Measurements from ENCODE around the gene HSPA2. TPM values are rescaled to one million over a fixed set of nuclear protein-coding genes. Genes with fewer than 3 reads are reported as not detected.

Gene HSPA2
- total RNA-seq (2022; extraction: Qiagen RNA extraction) = 29.4 to 35.3 TPM (median 35.1 TPM) in 5 replicates

GRCh38 chr14:64540208-64541202, at the start of gene HSPA2:
TSS of gene HSPA2 (plus strand) at chr14:64540741. CDS start at chr14:64540850, 109 bp downstream.

GRCh38 chr14:64503434-64504309, 36.9 kb upstream of the HSPA2 start, which contains the start of gene ZBTB25:
TSS of gene ZBTB25 (minus strand) at chr14:64503838. CDS start at chr14:64490533, 13,305 bp downstream.

GRCh38 chr14:64504310-64504896, 36.1 kb upstream of the HSPA2 start, which contains the start of gene ZBTB1:
TSS of gene ZBTB1 (plus strand) at chr14:64504770. CDS start at chr14:64521505, 16,735 bp downstream.

GRCh38 chr14:64549791-64550620, 9.5 kb downstream of the HSPA2 start, which contains the start of gene PPP1R36:
TSS of gene PPP1R36 (plus strand) at chr14:64549961. CDS start at chr14:64549998, 37 bp downstream.

Other genes starting within 250 kb of the HSPA2 start
- gene ESR2, start 246.4 kb upstream of the HSPA2 start, total RNA-seq (2022; extraction: Qiagen RNA extraction) = 0.06 to 0.15 TPM (median 0.09 TPM) in 5 replicates
- gene MTHFD1, start 152.4 kb upstream of the HSPA2 start, total RNA-seq (2022; extraction: Qiagen RNA extraction) = 106 to 134 TPM (median 108 TPM) in 5 replicates
- 0.29 to 0.48 TPM (median 0.35 TPM) in 5 replicates for gene AKAP5, start 75.2 kb upstream of the HSPA2 start, total RNA-seq (2022; extraction: Qiagen RNA extraction)
- gene ZBTB25, start 36.9 kb upstream of the HSPA2 start, total RNA-seq (2022; extraction: Qiagen RNA extraction) = 4.0 to 6.4 TPM (median 4.5 TPM) in 5 replicates
- gene ZBTB1, start 36.0 kb upstream of the HSPA2 start, total RNA-seq (2022; extraction: Qiagen RNA extraction) = 21.4 to 24.2 TPM (median 21.6 TPM) in 5 replicates
- 0.17 to 0.65 TPM (median 0.41 TPM) in 5 replicates for gene PPP1R36, start 9.2 kb downstream of the HSPA2 start, total RNA-seq (2022; extraction: Qiagen RNA extraction)
- 21.1 to 28.5 TPM (median 27.0 TPM) in 5 replicates for gene PLEKHG3, start 163.7 kb downstream of the HSPA2 start, total RNA-seq (2022; extraction: Qiagen RNA extraction)

Measured in A549 treated with Hydrocortisone at 1 μM for 4 hours (cell line).